HG03354 (cell line): ENCODE results near the gene RPP25L.

Experiments used
- ATAC-seq: cut with Tn5 transposase; IDR thresholded peaks from one replicate; pipeline ENCODE4 v1.9.1; 2021; ENCODE audit warnings: mild to moderate bottlenecking; ENCODE audit not compliant: unreplicated experiment, poor library complexity, severe bottlenecking

The RPP25L gene

GRCh38 chr9:34611811-34612787 lies at the start of gene RPP25L:
Gene RPP25L (minus strand): TSS chr9:34612097. CDS start chr9:34611296, 801 bp downstream.
- peak; percentile 82 for ATAC-seq

GRCh38 chr9:34659592-34660253 lies 47.8 kb upstream of the RPP25L start:
- no peak for ATAC-seq

GRCh38 chr9:34658461-34658860 lies 46.6 kb upstream of the RPP25L start:
- ATAC-seq, result no peak

GRCh38 chr9:34656992-34657391 lies 45.1 kb upstream of the RPP25L start:
- ATAC-seq, result no peak

GRCh38 chr9:34655394-34655793 lies 43.5 kb upstream of the RPP25L start:
- ATAC-seq, result no peak

GRCh38 chr9:34654323-34655051 lies 42.6 kb upstream of the RPP25L start:
- no peak for ATAC-seq

- no peak for ATAC-seq
These were observed 41.5 kb upstream of the RPP25L start for GRCh38 chr9:34653151-34654072.

GRCh38 chr9:34652602-34653000 lies 40.7 kb upstream of the RPP25L start:
- no peak for ATAC-seq

GRCh38 chr9:34651876-34652601 lies 40.1 kb upstream of the RPP25L start, which contains the start of gene IL11RA:
Gene IL11RA (plus strand): TSS chr9:34652185. CDS start chr9:34655218, 3,033 bp downstream.
- peak; percentile 44 for ATAC-seq

GRCh38 chr9:34651321-34651720 lies 39.4 kb upstream of the RPP25L start:
- ATAC-seq, result no peak

- ATAC-seq, result no peak
These were observed 38.9 kb upstream of the RPP25L start for GRCh38 chr9:34650816-34651215.

GRCh38 chr9:34648673-34649072 lies 36.8 kb upstream of the RPP25L start:
- no peak for ATAC-seq

- ATAC-seq, result no peak
These were observed 35.8 kb upstream of the RPP25L start for GRCh38 chr9:34647651-34648050.

GRCh38 chr9:34647084-34647403 lies 35.1 kb upstream of the RPP25L start:
- no peak for ATAC-seq

- peak; percentile 92 for ATAC-seq
These were observed 34.5 kb upstream of the RPP25L start, which contains the start of gene GALT for GRCh38 chr9:34646211-34647083. Gene GALT (plus strand): TSS chr9:34646675. CDS start chr9:34646705, 30 bp downstream.

GRCh38 chr9:34644766-34645314 lies 32.9 kb upstream of the RPP25L start:
- ATAC-seq, result no peak

GRCh38 chr9:34642679-34643078 lies 30.8 kb upstream of the RPP25L start:
- ATAC-seq, result no peak
